ENCODE data around the gene INPP5A. TPM values are rescaled to one million over a fixed set of nuclear protein-coding genes. Genes with fewer than 3 reads are reported as not detected.

INPP5A gene
- total and polyA plus RNA-seq, 7 donors, result 15.1 to 48.8 (median 40.9) TPM

DNA sequence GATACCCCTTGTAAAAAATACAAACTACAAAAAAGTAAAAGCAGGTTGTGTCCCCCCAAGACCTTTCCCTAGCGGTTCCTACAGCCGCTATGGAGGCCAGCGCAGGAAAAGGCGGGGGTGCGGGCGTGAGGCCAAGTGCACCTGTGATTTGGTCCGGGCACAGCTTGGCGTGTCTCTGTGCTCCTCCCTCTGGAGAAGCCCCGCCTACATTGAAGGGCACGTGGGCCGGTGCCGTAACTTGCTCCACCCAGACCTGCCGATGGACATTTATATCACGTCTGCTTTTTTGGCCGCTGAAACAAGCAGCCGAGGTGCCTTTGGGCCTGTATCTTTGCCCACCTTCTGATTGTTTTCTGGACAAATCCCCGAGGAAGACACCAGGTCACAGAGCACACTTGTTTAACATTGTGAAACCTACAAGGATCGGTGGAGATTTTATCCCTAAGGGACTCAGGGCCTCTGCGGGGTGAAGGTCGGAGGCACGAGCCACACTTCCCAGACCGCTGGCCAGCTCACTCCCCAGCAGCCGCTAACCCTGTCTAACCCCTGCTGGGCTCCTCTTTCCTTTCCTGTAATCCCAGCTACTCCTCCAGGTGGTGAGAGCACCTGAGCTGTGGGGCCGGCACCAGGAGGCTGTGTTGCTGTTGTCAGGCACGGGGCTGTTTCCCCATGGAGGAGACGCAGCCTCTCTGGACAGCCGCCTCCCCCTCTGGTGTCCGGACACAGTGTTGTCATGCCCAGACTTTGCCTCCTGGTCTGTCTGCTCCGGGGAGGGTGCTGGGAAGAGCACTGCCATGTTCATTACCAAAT is 18.8 kb upstream of the INPP5A start:
- Histone ChIP-seq H3K27ac (peak overlapping the region; percentile 89), H3K9me3 (no peaks in the 10 kb centered on the region), H3K4me1 (peaks cover 47% of the 10 kb centered on the region), H3K4me3 (peak overlapping the region; percentile 53), H3K27me3 (ENCODE audit: insufficient read depth in 3 of 3, low read length in 2 of 3) (no peaks in the 10 kb centered on the region), H3K36me3 (ENCODE audit: insufficient read depth in 1 of 2, low read depth in 1 of 2) (no peaks in the 10 kb centered on the region)
- DNase-seq, result peak in 1 of 2 donors; percentile 79
- TF ChIP-seq, protein P1, sequence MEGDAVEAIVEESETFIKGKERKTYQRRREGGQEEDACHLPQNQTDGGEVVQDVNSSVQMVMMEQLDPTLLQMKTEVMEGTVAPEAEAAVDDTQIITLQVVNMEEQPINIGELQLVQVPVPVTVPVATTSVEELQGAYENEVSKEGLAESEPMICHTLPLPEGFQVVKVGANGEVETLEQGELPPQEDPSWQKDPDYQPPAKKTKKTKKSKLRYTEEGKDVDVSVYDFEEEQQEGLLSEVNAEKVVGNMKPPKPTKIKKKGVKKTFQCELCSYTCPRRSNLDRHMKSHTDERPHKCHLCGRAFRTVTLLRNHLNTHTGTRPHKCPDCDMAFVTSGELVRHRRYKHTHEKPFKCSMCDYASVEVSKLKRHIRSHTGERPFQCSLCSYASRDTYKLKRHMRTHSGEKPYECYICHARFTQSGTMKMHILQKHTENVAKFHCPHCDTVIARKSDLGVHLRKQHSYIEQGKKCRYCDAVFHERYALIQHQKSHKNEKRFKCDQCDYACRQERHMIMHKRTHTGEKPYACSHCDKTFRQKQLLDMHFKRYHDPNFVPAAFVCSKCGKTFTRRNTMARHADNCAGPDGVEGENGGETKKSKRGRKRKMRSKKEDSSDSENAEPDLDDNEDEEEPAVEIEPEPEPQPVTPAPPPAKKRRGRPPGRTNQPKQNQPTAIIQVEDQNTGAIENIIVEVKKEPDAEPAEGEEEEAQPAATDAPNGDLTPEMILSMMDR (IDR thresholded peaks at IDR 0.05), result no peak
- ATAC-seq, result peak; percentile 59 to 72 (median 68)
- WGBS, 3 donors, result 34 to 44% (median 40%) methylated on average over 29 of the region's 29 CpGs
- intact Hi-C loops (cut with DNase I), result loop anchor here (5.0 to 10.0 kb wide), 2 partner anchors 109 to 116 kb away; no protein-coding TSS in a partner anchor

DNA sequence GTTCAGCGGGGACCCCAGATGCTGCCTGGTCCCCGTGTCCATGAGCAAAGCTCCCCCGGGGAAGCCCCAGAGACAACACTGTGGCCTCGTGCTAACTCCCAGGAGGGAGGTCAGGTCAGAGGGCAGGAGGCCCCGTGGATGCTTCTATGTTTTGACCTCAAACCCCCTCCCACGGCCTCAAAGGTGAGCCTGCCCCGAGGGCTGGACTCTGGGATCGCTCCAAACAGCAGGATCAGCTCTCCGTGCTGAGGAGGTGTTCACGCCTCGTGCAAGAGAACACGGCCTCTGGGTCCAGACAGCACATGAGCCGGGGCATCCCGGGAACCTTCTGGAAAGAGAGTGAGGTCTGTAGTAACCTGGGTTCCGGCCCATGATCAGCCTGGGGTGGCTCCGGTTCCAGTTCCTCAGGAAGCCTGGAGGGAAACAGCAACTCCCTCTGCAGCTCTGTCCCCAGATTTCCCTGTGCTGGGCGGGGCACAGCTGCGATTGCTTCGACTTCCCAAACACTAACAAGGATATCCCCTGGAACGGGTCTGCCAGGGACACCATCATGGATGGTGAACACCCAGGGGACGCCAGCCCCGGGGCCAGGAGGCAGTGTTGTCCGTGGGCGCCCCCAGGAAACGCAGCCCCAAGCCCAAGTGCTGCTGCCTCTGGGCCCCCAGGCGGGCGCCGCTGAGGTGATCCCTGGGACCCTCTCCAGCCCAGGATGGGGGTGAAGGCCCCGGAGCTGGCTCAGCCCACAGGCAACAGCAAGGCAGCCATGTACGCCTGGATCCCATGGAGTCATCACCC is 18.0 kb upstream of the INPP5A start:
- intact Hi-C loops (cut with DNase I), result loop anchor here (2.0 to 10.0 kb wide), 3 partner anchors 17 to 115 kb away; partner anchors contain the start of gene INPP5A (in 1 of the 2)
- H3K27me3 ChIP-seq (ENCODE audit: insufficient read depth in 3 of 3, low read length in 2 of 3), result no peaks in the 10 kb centered on the region
- peaks cover 47% of the 10 kb centered on the region for H3K4me1 ChIP-seq
- H3K36me3 ChIP-seq (ENCODE audit: insufficient read depth in 1 of 2, low read depth in 1 of 2), result no peaks in the 10 kb centered on the region
- H3K9me3 ChIP-seq, result no peaks in the 10 kb centered on the region
- no peak for ATAC-seq
- TF ChIP-seq, protein P1 (IDR thresholded peaks at IDR 0.05), result no peak
- H3K4me3 ChIP-seq, result peak overlapping the region; percentile 53
- peak overlapping the region; percentile 89 for H3K27ac ChIP-seq
- peak in 1 of 2 donors; percentile 67 for DNase-seq
- 64 to 65% (median 64%) methylated on average over 29 to 30 of the region's 30 CpGs for WGBS, 3 donors

DNA sequence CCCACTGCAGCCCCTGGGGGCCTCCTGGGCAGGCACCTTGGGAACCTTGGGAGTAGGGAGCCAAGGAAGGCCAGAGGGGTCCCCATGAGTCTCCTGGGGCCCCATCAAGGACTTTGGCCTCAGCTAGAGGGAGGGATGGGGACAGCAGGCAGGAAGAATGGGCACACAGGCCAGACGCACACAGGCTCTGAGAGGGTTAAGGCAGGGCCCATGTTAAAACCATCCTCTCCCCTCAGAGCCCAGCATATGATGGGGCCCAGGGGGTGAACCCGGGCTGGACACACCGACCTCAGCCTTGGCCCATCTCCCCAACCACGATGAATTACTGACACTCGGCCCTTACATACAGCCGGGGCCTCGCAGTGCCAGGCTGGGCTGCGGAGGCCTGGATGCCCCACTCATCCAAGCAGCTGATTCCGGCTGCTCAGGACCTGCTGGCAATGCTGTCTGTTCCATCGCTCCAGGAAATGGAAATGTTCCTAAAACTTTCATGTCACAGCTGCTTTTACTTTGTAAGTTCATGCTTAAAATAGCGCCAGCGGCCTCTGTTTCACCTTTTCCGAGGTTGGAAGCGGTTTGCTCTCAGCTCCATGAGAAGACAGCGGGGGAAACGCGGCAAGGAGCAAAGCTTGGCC is 17.3 kb upstream of the INPP5A start:
- Histone ChIP-seq H3K27me3 (ENCODE audit: insufficient read depth in 3 of 3, low read length in 2 of 3) (no peaks in the 10 kb centered on the region), H3K9me3 (no peaks in the 10 kb centered on the region), H3K36me3 (ENCODE audit: insufficient read depth in 1 of 2, low read depth in 1 of 2) (no peaks in the 10 kb centered on the region), H3K4me3 (no peak overlapping the region), H3K4me1 (peaks cover 47% of the 10 kb centered on the region), H3K27ac (peak overlapping the region; percentile 48)
- WGBS, 3 donors, result 10 to 21% (median 16%) methylated on average over 17 of the region's 17 CpGs
- TF ChIP-seq, protein P1 (IDR thresholded peaks at IDR 0.05), result no peak
- intact Hi-C loops (cut with DNase I), result loop anchor here in 1 of 2 donors (2.0 kb wide), 1 partner anchor 17 kb away; the partner anchor contains the start of gene INPP5A
- DNase-seq (peak in 1 of 2 donors; percentile 63), ATAC-seq (peak in 2 of 4 donors; percentile 11 to 32)

DNA sequence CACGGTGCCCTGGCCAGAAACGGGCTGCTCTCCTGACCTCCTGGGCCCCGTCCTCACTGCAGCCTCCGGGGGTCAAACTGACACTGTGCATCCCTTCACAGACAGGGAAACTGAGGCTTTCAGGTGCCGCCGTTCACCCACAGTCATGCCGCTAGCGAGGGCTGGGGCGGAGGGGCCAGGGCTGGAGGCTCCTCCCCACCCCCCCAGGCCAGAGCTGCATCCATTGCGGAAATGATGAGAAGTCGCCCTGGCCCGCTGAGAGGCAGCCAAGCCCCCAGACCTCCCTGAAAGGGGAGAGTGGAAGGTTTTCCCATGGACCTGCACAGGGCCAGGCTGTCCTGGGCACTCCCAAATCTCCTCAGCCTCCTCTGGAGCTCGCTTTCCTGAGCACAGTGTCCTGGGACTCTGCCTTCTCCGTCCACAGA is 16.5 kb upstream of the INPP5A start:
- H3K9me3 ChIP-seq, result no peaks in the 10 kb centered on the region
- DNase-seq (no peak), ATAC-seq (no peak)
- H3K4me1 ChIP-seq, result peaks cover 47% of the 10 kb centered on the region
- peak overlapping the region; percentile 48 for H3K27ac ChIP-seq
- intact Hi-C loops (cut with DNase I), result loop anchor here in 1 of 2 donors (2.0 kb wide), 1 partner anchor 16 kb away; the partner anchor contains the start of gene INPP5A
- H3K27me3 ChIP-seq (ENCODE audit: insufficient read depth in 3 of 3, low read length in 2 of 3), result no peaks in the 10 kb centered on the region
- H3K4me3 ChIP-seq, result no peak overlapping the region
- no peaks in the 10 kb centered on the region for H3K36me3 ChIP-seq (ENCODE audit: insufficient read depth in 1 of 2, low read depth in 1 of 2)
- TF ChIP-seq, protein P1 (IDR thresholded peaks at IDR 0.05), result no peak
- WGBS, 3 donors, result 71 to 83% (median 76%) methylated on average over 14 of the region's 14 CpGs
